ENCODE results near the gene GFER. TPM values are rescaled to one million over a fixed set of nuclear protein-coding genes. Genes with fewer than 3 reads are reported as not detected.

Gene GFER
- total and polyA plus RNA-seq, 9 of the 15 experiments (the other 6 are each of a cell fraction or from before 2014, with no cell fraction given) = 4.3 to 53.7 (median 19.8) TPM

- TF ChIP-seq SRSF3 (IDR thresholded peaks at IDR 0.05; ENCODE audit: insufficient read depth, low read length) (no peak), ZNF644 (tag; IDR thresholded peaks at IDR 0.05; ENCODE audit: low read depth) (peak; percentile 94), SIN3A (IDR thresholded peaks at IDR 0.05; ENCODE audit: borderline replicate concordance in 2 of 2, control insufficient read depth in 1 of 2, low read depth in 2 of 2, low read length in 2 of 2) (peak; percentile 58 to 68; a peak in 2 of 4 replicates), RNF219 (CRISPR knock-in tag; IDR thresholded peaks at IDR 0.05) (no peak), PHB (CRISPR knock-in tag; IDR thresholded peaks at IDR 0.05) (no peak), SMARCE1 (IDR thresholded peaks at IDR 0.05) (no peak), ZNF316 (IDR thresholded peaks at IDR 0.05) (no peak), ELF2 (CRISPR knock-in tag; IDR thresholded peaks at IDR 0.05) (no peak), ELF4 (CRISPR knock-in tag; IDR thresholded peaks at IDR 0.05) (no peak), FOXK1 (CRISPR knock-in tag; IDR thresholded peaks at IDR 0.05; ENCODE audit: borderline replicate concordance) (no peak; the same call in 1 of the 2 replicates), THAP7 (CRISPR knock-in tag; IDR thresholded peaks at IDR 0.05) (peak; percentile 38; the same call in 1 of the 2 replicates), CCNT2 (IDR thresholded peaks at IDR 0.05; ENCODE audit: borderline replicate concordance, extremely low read depth, insufficient read length, low read depth, low read length) (peak; percentile 92), ATF1 (CRISPR knock-in tag; IDR thresholded peaks at IDR 0.05) (no peak), ATF1 (tag; IDR thresholded peaks at IDR 0.05) (peak; percentile 74), FOXA3 (CRISPR knock-in tag; conservative IDR thresholded peaks at IDR 0.05 in 1 of 2, IDR thresholded peaks at IDR 0.05 in 1 of 2) (0 out of 4 replicates have a peak, but pooled peaks of 1 of the 2 experiments have one; percentile 59), TSHZ1 (CRISPR knock-in tag; IDR thresholded peaks at IDR 0.05) (no peak), HEY1 (CRISPR knock-in tag; IDR thresholded peaks at IDR 0.05; ENCODE audit: borderline replicate concordance) (no peak), PML (IDR thresholded peaks at IDR 0.05; ENCODE audit: low read length) (peak; percentile 57; the same call in 1 of the 2 replicates), EWSR1 (IDR thresholded peaks at IDR 0.05; ENCODE audit: borderline replicate concordance, low read depth, partially characterized antibody) (no peak)
- TF ChIP-seq, protein P1, sequence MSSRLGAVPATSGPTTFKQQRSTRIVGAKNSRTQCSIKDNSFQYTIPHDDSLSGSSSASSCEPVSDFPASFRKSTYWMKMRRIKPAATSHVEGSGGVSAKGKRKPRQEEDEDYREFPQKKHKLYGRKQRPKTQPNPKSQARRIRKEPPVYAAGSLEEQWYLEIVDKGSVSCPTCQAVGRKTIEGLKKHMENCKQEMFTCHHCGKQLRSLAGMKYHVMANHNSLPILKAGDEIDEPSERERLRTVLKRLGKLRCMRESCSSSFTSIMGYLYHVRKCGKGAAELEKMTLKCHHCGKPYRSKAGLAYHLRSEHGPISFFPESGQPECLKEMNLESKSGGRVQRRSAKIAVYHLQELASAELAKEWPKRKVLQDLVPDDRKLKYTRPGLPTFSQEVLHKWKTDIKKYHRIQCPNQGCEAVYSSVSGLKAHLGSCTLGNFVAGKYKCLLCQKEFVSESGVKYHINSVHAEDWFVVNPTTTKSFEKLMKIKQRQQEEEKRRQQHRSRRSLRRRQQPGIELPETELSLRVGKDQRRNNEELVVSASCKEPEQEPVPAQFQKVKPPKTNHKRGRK (tag; IDR thresholded peaks at IDR 0.05) = no peak
These were observed at the start of gene GFER (continued) for GRCh38 chr16:1983544-1984346.
